ENCODE measurements around the gene RAB11FIP5.
"Not testable (repeated sequence)": the region's sequence is repeated elsewhere in the genome, so short reads cannot be mapped to it uniquely, and the experiment has no call there.

RAB11FIP5 gene

DNA sequence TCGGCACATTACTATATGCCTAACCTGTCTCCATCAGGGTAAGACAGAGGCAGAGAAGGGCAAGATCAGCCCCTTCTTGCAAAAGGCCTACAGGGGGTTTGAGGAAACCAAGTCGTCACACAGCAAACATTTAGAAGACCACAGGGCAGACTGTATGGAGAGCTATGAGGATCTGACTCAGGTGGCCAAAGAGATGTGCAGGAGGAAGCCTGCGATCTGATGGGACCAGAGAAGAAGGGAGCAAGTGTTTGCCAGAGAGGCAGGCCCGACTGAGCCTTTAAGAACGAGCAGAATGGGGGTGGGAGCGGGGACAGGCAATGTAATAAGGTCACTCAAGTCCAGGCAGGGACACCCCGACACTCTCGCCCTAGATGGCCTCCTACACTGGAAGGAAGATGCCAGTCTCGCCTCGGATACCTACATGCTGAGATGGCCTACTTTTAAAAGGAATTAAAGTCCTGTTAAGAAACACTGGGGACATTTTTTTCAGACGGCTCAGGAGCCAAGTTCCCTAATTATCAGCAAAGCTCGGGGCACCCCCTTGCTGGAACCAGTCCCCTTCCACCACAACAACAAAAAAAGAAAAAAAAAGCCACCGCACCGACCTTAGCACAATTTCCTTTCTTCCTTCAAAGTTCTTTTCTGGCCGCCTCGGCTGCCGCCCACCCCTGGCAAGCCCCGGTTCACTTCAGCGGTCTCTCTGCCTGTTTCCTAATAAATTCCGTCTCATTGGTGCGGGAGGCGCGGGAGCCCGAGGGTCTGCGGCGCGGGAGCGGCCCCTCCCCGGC, 42.7 kb downstream of the RAB11FIP5 start:
- DNase-seq, result no peak

- DNase-seq, result no peak
Measured at GRCh38 chr2:73069041-73069854, 43.5 kb downstream of the RAB11FIP5 start.

- no peak for DNase-seq
Measured at GRCh38 chr2:73068147-73068546, 44.6 kb downstream of the RAB11FIP5 start.

GRCh38 chr2:73067043-73067442, 45.7 kb downstream of the RAB11FIP5 start:
- no peak for DNase-seq

DNA sequence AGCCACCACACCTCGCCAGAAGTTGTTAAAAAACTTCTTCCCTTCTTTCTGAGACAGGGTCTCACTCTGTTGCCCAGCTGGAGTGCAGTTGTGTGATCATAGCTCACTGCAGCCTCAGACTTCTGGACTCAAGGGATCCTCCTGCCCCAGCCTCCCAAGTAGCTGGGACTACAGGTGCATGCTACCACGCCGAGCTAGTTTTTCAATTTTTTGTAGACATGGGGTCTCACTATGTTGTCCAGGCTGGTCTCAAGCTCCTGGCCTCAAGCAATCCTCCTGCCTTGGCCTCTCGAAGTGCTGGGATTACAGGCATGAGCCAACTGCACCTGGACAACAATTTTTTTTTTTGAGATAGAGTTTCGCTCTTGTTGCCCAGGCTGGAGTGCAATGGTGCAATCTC, 47.7 kb downstream of the RAB11FIP5 start:
- DNase-seq, result not testable (repeated sequence)

- no peak for DNase-seq
Measured at GRCh38 chr2:73063909-73064875, 48.6 kb downstream of the RAB11FIP5 start.

- no peak for DNase-seq
Measured at GRCh38 chr2:73063472-73063871, 49.3 kb downstream of the RAB11FIP5 start.

DNA sequence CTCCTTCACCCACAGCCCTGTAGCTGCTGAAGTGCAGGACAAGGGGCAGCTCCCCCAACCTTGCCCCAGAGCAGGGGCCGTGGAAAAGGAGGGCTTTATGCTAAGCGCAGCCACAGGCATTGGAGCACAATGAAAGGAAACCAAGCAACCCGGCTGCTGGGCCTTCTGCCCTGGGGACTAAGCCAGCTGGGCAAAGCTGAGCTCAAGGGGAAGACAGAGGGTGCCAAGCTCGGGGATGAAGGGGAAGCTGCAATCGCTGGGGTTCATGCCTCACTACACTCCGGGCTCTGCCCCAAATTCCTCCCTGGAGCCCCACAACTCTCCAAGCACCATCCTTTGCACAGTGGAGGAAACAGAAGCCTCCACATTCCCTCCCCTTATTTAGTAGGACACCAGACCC, 53.6 kb downstream of the RAB11FIP5 start:
- no peak for DNase-seq

DNA sequence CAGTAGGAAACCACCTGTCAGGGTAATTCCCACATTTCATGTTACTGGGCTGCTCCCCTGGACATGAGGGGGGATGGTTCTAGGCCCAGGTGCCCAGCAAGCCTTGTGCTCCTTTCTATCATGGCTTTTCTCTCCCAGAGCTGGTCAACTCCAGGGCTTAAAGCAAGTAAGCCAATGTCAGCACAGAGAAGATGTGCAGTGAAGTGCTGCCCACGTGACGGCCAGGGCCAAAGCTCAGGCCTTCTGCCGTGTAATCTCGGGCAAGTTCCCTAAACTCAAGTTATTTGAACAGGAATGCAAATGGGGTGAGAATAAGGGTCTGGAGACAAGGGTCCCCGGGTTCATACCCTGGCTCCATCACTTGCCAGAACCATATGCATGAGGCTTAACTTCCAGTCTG, 57.8 kb downstream of the RAB11FIP5 start:
- DNase-seq, result no peak

- DNase-seq, result no peak
Measured at GRCh38 chr2:73053316-73054114, 59.2 kb downstream of the RAB11FIP5 start.

DNA sequence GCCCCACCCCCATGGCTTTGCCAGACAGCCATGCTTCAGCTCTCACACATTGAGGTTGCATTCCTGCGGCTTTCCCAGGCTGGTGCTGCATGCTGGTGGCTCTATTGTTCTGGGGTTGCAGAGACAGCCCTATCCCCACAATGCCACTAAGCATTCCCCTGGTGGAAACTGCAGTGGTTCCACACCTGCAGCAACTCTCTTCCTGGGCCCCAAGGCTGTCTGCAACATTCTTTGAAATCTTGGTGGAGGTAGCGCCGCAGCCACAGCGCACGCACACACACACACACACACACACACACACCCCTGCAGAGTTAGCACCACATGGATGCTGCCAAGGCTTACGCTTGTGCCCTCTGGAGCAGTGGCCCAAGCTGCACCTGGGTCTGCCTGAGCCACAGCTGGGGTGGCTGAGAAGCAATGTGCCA, 62.6 kb downstream of the RAB11FIP5 start:
- no peak for DNase-seq

GRCh38 chr2:73043929-73044832, 68.6 kb downstream of the RAB11FIP5 start:
- peak; percentile 72 for DNase-seq

GRCh38 chr2:73043276-73043675, 69.5 kb downstream of the RAB11FIP5 start:
- no peak for DNase-seq

GRCh38 chr2:73037947-73038585, 74.7 kb downstream of the RAB11FIP5 start:
- peak; percentile 74 for DNase-seq

DNA sequence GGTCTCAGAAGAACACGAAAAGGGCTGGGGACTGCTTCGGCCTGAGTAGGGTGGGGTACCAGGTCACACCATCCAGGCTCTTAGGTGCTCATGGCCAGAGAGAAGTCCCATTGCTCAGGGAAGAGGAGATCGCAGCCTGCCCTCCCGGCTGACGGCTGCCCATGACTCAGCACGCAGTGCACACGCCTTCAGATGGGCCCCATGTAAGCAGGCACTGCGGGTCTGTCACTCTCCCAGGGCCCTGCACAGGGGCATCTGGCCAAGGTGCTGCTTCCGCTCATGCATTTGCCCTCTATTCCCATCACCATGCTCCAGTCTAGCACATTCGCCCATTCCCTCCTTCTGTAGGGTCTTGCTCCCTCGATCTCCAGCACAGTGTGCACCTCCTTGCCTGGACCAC, 76.0 kb downstream of the RAB11FIP5 start:
- no peak for DNase-seq

DNA sequence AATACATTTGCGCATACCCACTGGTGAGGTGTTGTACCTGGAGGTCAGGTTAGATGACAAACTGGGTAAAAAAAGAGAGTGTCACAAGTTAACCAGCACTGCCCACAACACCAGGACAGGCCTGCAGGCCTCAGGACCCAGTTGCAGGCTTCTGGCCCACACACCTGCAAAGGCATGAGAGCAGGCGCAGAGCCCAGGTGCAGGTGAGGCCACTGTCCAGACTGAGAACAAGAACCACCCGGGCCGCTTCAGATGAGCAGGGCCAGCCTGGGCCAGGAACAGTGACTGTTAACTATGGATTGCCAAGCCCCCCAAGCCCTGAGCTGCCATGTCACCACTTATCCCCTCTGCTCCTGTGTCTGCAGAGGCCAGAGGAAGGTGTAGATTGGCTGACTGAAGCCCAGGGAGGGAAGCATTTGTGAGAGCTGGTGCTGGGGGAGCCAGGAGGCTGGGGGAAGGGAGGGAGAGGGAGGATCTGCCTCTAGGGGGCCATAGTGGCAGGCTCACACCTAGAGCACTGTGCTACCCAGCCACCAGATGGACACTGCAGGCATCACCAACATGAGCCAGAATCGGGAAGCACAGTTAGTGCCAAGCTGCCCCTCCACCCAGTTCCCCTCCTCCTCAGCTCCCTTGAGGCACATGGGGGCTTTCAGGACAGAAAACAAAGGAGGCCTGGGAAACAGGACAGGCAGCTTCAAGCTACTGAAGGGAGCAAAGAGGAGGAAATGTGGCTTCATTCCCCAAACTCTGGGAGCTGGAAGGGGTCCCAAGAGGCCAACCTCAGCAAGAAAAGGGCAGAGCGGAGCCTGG, 76.6 kb downstream of the RAB11FIP5 start:
- no peak for DNase-seq

- DNase-seq, result no peak
Measured at GRCh38 chr2:73034661-73035375, 77.9 kb downstream of the RAB11FIP5 start.

- DNase-seq, result no peak
Measured at GRCh38 chr2:73033766-73034381, 78.9 kb downstream of the RAB11FIP5 start.
